Measurements from ENCODE around the gene PLCB2. TPM values are rescaled to one million over a fixed set of nuclear protein-coding genes. Genes with fewer than 3 reads are reported as not detected.

The PLCB2 gene
- total and polyA plus RNA-seq, 9 of the 15 experiments (the other 6 are each of a cell fraction or from before 2014, with no cell fraction given) = 0.37 to 12.3 (median 8.0) TPM

DNA sequence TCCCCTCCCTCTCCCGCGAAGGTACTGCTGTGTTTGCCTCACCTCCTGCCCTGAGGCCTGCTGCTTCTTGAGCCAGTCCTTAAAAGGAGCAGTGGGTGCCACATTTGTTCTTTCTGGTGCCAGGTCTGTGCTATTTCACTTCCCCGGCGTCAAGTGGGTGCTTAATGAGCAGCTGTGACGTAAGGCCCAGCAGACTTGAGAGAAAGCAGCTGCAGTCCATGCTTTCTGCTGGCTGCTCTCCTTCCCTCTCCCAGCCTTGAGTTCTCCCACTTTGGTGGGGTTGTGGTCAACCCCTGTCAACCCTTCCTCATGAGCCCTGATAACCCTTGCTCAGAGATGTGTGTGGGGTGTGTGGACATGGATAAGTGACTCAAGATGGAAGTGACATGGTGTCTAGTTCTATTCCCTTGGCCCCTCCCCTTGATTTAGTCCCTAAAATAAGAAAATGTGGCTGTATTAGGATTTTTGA, 22.7 kb upstream of the PLCB2 start (continued):
- TF ChIP-seq, protein P1, sequence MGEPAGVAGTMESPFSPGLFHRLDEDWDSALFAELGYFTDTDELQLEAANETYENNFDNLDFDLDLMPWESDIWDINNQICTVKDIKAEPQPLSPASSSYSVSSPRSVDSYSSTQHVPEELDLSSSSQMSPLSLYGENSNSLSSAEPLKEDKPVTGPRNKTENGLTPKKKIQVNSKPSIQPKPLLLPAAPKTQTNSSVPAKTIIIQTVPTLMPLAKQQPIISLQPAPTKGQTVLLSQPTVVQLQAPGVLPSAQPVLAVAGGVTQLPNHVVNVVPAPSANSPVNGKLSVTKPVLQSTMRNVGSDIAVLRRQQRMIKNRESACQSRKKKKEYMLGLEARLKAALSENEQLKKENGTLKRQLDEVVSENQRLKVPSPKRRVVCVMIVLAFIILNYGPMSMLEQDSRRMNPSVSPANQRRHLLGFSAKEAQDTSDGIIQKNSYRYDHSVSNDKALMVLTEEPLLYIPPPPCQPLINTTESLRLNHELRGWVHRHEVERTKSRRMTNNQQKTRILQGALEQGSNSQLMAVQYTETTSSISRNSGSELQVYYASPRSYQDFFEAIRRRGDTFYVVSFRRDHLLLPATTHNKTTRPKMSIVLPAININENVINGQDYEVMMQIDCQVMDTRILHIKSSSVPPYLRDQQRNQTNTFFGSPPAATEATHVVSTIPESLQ (CRISPR knock-in tag; IDR thresholded peaks at IDR 0.05) = peak; percentile 74; the same call in 1 of the 2 replicates
- no peak for TF ChIP-seq U2AF2 (optimal IDR thresholded peaks at IDR 0.05; ENCODE audit: low read depth, low read length)
- TF ChIP-seq POLR2AphosphoS5 (IDR thresholded peaks at IDR 0.05; ENCODE audit: control insufficient read depth, insufficient read depth, low read depth, low read length) = peak; percentile 71; the same call in 1 of the 2 replicates
- TF ChIP-seq NFIC (IDR thresholded peaks at IDR 0.05) = peak; percentile 38; the same call in 1 of the 2 replicates
- no peak for TF ChIP-seq ZNF134 (CRISPR knock-in tag; conservative IDR thresholded peaks at IDR 0.05)
- peak; percentile 86 for TF ChIP-seq L3MBTL2 (IDR thresholded peaks at IDR 0.05)
- TF ChIP-seq OTX1 (CRISPR knock-in tag; IDR thresholded peaks at IDR 0.05) = no peak
- TF ChIP-seq C11orf30 (IDR thresholded peaks at IDR 0.05; ENCODE audit: low read depth) = no peak
- no peak for TF ChIP-seq ZNF699 (CRISPR knock-in tag; IDR thresholded peaks at IDR 0.05; ENCODE audit: insufficient replicate concordance)
- no peak for TF ChIP-seq ZNF717 (CRISPR knock-in tag; IDR thresholded peaks at IDR 0.05)
- TF ChIP-seq, protein P2, sequence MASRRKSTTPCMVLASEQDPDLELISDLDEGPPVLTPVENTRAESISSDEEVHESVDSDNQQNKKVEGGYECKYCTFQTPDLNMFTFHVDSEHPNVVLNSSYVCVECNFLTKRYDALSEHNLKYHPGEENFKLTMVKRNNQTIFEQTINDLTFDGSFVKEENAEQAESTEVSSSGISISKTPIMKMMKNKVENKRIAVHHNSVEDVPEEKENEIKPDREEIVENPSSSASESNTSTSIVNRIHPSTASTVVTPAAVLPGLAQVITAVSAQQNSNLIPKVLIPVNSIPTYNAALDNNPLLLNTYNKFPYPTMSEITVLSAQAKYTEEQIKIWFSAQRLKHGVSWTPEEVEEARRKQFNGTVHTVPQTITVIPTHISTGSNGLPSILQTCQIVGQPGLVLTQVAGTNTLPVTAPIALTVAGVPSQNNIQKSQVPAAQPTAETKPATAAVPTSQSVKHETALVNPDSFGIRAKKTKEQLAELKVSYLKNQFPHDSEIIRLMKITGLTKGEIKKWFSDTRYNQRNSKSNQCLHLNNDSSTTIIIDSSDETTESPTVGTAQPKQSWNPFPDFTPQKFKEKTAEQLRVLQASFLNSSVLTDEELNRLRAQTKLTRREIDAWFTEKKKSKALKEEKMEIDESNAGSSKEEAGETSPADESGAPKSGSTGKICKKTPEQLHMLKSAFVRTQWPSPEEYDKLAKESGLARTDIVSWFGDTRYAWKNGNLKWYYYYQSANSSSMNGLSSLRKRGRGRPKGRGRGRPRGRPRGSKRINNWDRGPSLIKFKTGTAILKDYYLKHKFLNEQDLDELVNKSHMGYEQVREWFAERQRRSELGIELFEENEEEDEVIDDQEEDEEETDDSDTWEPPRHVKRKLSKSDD (conservative IDR thresholded peaks at IDR 0.05; ENCODE audit: low read length) = no peak
- TF ChIP-seq RFX5 (IDR thresholded peaks at IDR 0.05; ENCODE audit: low read depth, low read length) = no peak
- no peak for TF ChIP-seq CAMTA2 (CRISPR knock-in tag; conservative IDR thresholded peaks at IDR 0.05)
- TF ChIP-seq PHF20 (IDR thresholded peaks at IDR 0.05; ENCODE audit: partially characterized antibody) = no peak
- TF ChIP-seq TAF15 (IDR thresholded peaks at IDR 0.05; ENCODE audit: low read depth, low read length) = no peak
- no peak for TF ChIP-seq FOXM1 (IDR thresholded peaks at IDR 0.05; ENCODE audit: low read depth)
- no peak for TF ChIP-seq FOXM1 (CRISPR knock-in tag; IDR thresholded peaks at IDR 0.05; ENCODE audit: low read depth)
- 0 out of 2 replicates have a peak, but pooled peaks have one; percentile 28 for TF ChIP-seq CXXC5 (CRISPR knock-in tag; IDR thresholded peaks at IDR 0.05)
- TF ChIP-seq, protein P3, sequence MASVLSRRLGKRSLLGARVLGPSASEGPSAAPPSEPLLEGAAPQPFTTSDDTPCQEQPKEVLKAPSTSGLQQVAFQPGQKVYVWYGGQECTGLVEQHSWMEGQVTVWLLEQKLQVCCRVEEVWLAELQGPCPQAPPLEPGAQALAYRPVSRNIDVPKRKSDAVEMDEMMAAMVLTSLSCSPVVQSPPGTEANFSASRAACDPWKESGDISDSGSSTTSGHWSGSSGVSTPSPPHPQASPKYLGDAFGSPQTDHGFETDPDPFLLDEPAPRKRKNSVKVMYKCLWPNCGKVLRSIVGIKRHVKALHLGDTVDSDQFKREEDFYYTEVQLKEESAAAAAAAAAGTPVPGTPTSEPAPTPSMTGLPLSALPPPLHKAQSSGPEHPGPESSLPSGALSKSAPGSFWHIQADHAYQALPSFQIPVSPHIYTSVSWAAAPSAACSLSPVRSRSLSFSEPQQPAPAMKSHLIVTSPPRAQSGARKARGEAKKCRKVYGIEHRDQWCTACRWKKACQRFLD (CRISPR knock-in tag; IDR thresholded peaks at IDR 0.05) = peak; percentile 84
- no peak for TF ChIP-seq ZBED1 (IDR thresholded peaks at IDR 0.05)
- no peak for TF ChIP-seq ZFPM2 (CRISPR knock-in tag; IDR thresholded peaks at IDR 0.05)
- no peak for TF ChIP-seq HIVEP1 (CRISPR knock-in tag; IDR thresholded peaks at IDR 0.05)
- no peak for TF ChIP-seq MAFK (IDR thresholded peaks at IDR 0.05; ENCODE audit: low read length)
- TF ChIP-seq ZNF695 (CRISPR knock-in tag; IDR thresholded peaks at IDR 0.05) = no peak
- TF ChIP-seq ZNF764 (CRISPR knock-in tag; IDR thresholded peaks at IDR 0.05; ENCODE audit: low read depth) = no peak
- TF ChIP-seq PTBP1 (IDR thresholded peaks at IDR 0.05; ENCODE audit: low read depth, low read length) = no peak
- no peak for TF ChIP-seq STAT5B (CRISPR knock-in tag; IDR thresholded peaks at IDR 0.05)
- no peak for TF ChIP-seq ZNF274 (IDR thresholded peaks at IDR 0.05; ENCODE audit: borderline replicate concordance, low read depth, low read length)
